ENCODE measurements around the gene LBHD2. TPM values are rescaled to one million over a fixed set of nuclear protein-coding genes. Genes with fewer than 3 reads are reported as not detected.
A peak's percentile ranks its signal among the peaks of the same experiment; 100 is the strongest.

Gene LBHD2
- total RNA-seq, 2 donors from 2014 or later = not detected

- H3K36me3 Mint-ChIP-seq (ENCODE audit: low read depth) = peaks cover 1% of the 10 kb centered on the region
- H3K27me3 Mint-ChIP-seq (ENCODE audit: insufficient read depth) = peaks cover 48% of the 10 kb centered on the region
These were observed 41.4 kb downstream of the LBHD2 start for GRCh38 chr14:103125098-103126070.

GRCh38 chr14:103126088-103126872, 42.3 kb downstream of the LBHD2 start:
- H3K36me3 ChIP-seq (ENCODE audit: control insufficient read depth, insufficient read depth, low read length) = no peaks in the 10 kb centered on the region
- DNase-seq = no peak
- H3K9me3 ChIP-seq (ENCODE audit: control insufficient read depth, low read length) = no peaks in the 10 kb centered on the region
- H3K27me3 ChIP-seq (ENCODE audit: control insufficient read depth, insufficient read depth, low read length, poor library complexity, severe bottlenecking) = no peaks in the 10 kb centered on the region
- H3K4me1 ChIP-seq (ENCODE audit: control insufficient read depth, insufficient read depth, low read length) = no peaks in the 10 kb centered on the region
- Mint-ChIP-seq H3K27me3 (ENCODE audit: insufficient read depth) (peaks cover 48% of the 10 kb centered on the region), H3K4me1 (peaks cover 11% of the 10 kb centered on the region), H3K27ac (no peak overlapping the region), H3K9me3 (no peaks in the 10 kb centered on the region), H3K4me3 (peak overlapping the region; percentile 31), H3K36me3 (ENCODE audit: low read depth) (peaks cover 1% of the 10 kb centered on the region)
- no peak overlapping the region for H3K9ac ChIP-seq (ENCODE audit: extremely low read depth, low read length, poor library complexity, severe bottlenecking)
- 91 to 97% methylated on average over 10 to 22 of the region's 22 CpGs for WGBS, 2 experiments (ENCODE audit: insufficient coverage in 1 of 2, insufficient read length in 1 of 2)
- TF ChIP-seq CTCF (conservative IDR thresholded peaks at IDR 0.05) = no peak
- no peak overlapping the region for H3K4me3 ChIP-seq (ENCODE audit: low read length)
- H3K27ac ChIP-seq (ENCODE audit: low read depth, low read length) = no peak overlapping the region

More at GRCh38 chr14:103125098-103126070, 41.4 kb downstream of the LBHD2 start:
- no peak overlapping the region for H3K27ac Mint-ChIP-seq
- no peak overlapping the region for H3K4me3 Mint-ChIP-seq
- H3K27me3 ChIP-seq (ENCODE audit: control insufficient read depth, insufficient read depth, low read length, poor library complexity, severe bottlenecking) = no peaks in the 10 kb centered on the region
- no peak for DNase-seq
- H3K4me1 ChIP-seq (ENCODE audit: control insufficient read depth, insufficient read depth, low read length) = no peaks in the 10 kb centered on the region
- H3K9me3 Mint-ChIP-seq = no peaks in the 10 kb centered on the region
- no peaks in the 10 kb centered on the region for H3K36me3 ChIP-seq (ENCODE audit: control insufficient read depth, insufficient read depth, low read length)
- WGBS, 2 experiments (ENCODE audit: insufficient coverage in 1 of 2, insufficient read length in 1 of 2) = 94 to 96% methylated on average over 8 to 13 of the region's 13 CpGs
- H3K4me1 Mint-ChIP-seq = peaks cover 11% of the 10 kb centered on the region
- no peak overlapping the region for H3K4me3 ChIP-seq (ENCODE audit: low read length)
- H3K27ac ChIP-seq (ENCODE audit: low read depth, low read length) = no peak overlapping the region
- no peak overlapping the region for H3K9ac ChIP-seq (ENCODE audit: extremely low read depth, low read length, poor library complexity, severe bottlenecking)
- H3K9me3 ChIP-seq (ENCODE audit: control insufficient read depth, low read length) = no peaks in the 10 kb centered on the region
- TF ChIP-seq CTCF (conservative IDR thresholded peaks at IDR 0.05) = no peak

GRCh38 chr14:103126873-103127304, 42.9 kb downstream of the LBHD2 start:
- Histone ChIP-seq H3K27ac (ENCODE audit: low read depth, low read length) (no peak overlapping the region), H3K4me1 (ENCODE audit: control insufficient read depth, insufficient read depth, low read length) (no peaks in the 10 kb centered on the region), H3K9ac (ENCODE audit: extremely low read depth, low read length, poor library complexity, severe bottlenecking) (no peak overlapping the region), H3K4me3 (ENCODE audit: low read length) (no peak overlapping the region), H3K36me3 (ENCODE audit: control insufficient read depth, insufficient read depth, low read length) (no peaks in the 10 kb centered on the region), H3K27me3 (ENCODE audit: control insufficient read depth, insufficient read depth, low read length, poor library complexity, severe bottlenecking) (no peaks in the 10 kb centered on the region), H3K9me3 (ENCODE audit: control insufficient read depth, low read length) (no peaks in the 10 kb centered on the region)
- peak overlapping the region; percentile 31 for H3K4me3 Mint-ChIP-seq
- no peak overlapping the region for H3K27ac Mint-ChIP-seq
- DNase-seq = peak; percentile 92
- peaks cover 1% of the 10 kb centered on the region for H3K36me3 Mint-ChIP-seq (ENCODE audit: low read depth)
- H3K4me1 Mint-ChIP-seq = peaks cover 8% of the 10 kb centered on the region
- peak; percentile 62 for TF ChIP-seq CTCF (conservative IDR thresholded peaks at IDR 0.05)
- H3K9me3 Mint-ChIP-seq = no peaks in the 10 kb centered on the region
- 86 to 97% methylated on average over 42 to 57 of the region's 62 CpGs for WGBS, 2 experiments (ENCODE audit: insufficient coverage in 1 of 2, insufficient read length in 1 of 2)
- peaks cover 45% of the 10 kb centered on the region for H3K27me3 Mint-ChIP-seq (ENCODE audit: insufficient read depth)

Data from endodermal cell (in vitro differentiated cells).